H7 (cell line): ENCODE data around the gene ENO2. TPM values are rescaled to one million over a fixed set of nuclear protein-coding genes. Genes with fewer than 3 reads are reported as not detected.

Experiments used
- total RNA-seq: library from RNA; depleted of rRNA; stranded (reverse); fragments of >200 nt; shearing (Covaris generic); gene quantifications from 2 replicates; pipeline ENCODE4 v1.2.3, GENCODE V29; 2014; rRNA removed

ENO2 gene
- total RNA-seq, 1 experiment from 2014 or later = 47.4 TPM

Other genes starting within 250 kb of the ENO2 start
- gene ZNF384, start 225.2 kb upstream of the ENO2 start, total RNA-seq = 34.4 and 40.3 TPM in 2 replicates
- gene PIANP, start 213.8 kb upstream of the ENO2 start, total RNA-seq = 0.42 and 1.4 TPM in 2 replicates
- gene COPS7A, start 190.5 kb upstream of the ENO2 start, total RNA-seq = 72.1 and 77.6 TPM in 2 replicates
- 293 and 322 TPM in 2 replicates for gene MLF2, start 161.4 kb upstream of the ENO2 start, total RNA-seq
- gene PTMS, start 148.2 kb upstream of the ENO2 start, total RNA-seq = 237 and 270 TPM in 2 replicates
- 0.35 and 2.0 TPM in 2 replicates for gene LAG3, start 142.1 kb upstream of the ENO2 start, total RNA-seq
- 0.66 and 0.81 TPM in 2 replicates for gene CD4, start 125.1 kb upstream of the ENO2 start, total RNA-seq
- gene GPR162, start 92.8 kb upstream of the ENO2 start, total RNA-seq = 5.4 and 7.0 TPM in 2 replicates
- gene P3H3, start 86.2 kb upstream of the ENO2 start, total RNA-seq = 38.0 and 46.9 TPM in 2 replicates
- gene GNB3, start 73.7 kb upstream of the ENO2 start, total RNA-seq = 1.5 and 5.5 TPM in 2 replicates
- 85.6 and 115 TPM in 2 replicates for gene CDCA3, start 63.3 kb upstream of the ENO2 start, total RNA-seq
- gene USP5, start 62.4 kb upstream of the ENO2 start, total RNA-seq = 103 and 112 TPM in 2 replicates
- 1,353 and 1,607 TPM in 2 replicates for gene TPI1, start 47.0 kb upstream of the ENO2 start, total RNA-seq
- 28.7 and 29.4 TPM in 2 replicates for gene SPSB2, start 41.3 kb upstream of the ENO2 start, total RNA-seq
- gene LRRC23, start 9.8 kb upstream of the ENO2 start, total RNA-seq = 4.6 and 5.7 TPM in 2 replicates
- 11.4 and 13.4 TPM in 2 replicates for gene ATN1, start 13.4 kb downstream of the ENO2 start, total RNA-seq
- gene RNU7-1, start 29.2 kb downstream of the ENO2 start, total RNA-seq = not detected in 2 replicates
- 136 and 153 TPM in 2 replicates for gene C12orf57, start 29.4 kb downstream of the ENO2 start, total RNA-seq
- gene PTPN6, start 36.8 kb downstream of the ENO2 start, total RNA-seq = 25.0 and 34.3 TPM in 2 replicates
- 482 and 560 TPM in 2 replicates for gene PHB2, start 56.1 kb downstream of the ENO2 start, total RNA-seq
- gene EMG1, start 56.3 kb downstream of the ENO2 start, total RNA-seq = 56.6 and 59.5 TPM in 2 replicates
- gene LPCAT3, start 103.9 kb downstream of the ENO2 start, total RNA-seq = 14.4 and 16.9 TPM in 2 replicates
- gene C1S, start 146.1 kb downstream of the ENO2 start, total RNA-seq = 4.4 and 4.8 TPM in 2 replicates
- gene C1R, start 177.9 kb downstream of the ENO2 start, total RNA-seq = 1.1 and 8.2 TPM in 2 replicates
- gene C1RL, start 194.6 kb downstream of the ENO2 start, total RNA-seq = 16.3 and 18.2 TPM in 2 replicates
- 1.9 and 2.6 TPM in 2 replicates for gene RBP5, start 214.3 kb downstream of the ENO2 start, total RNA-seq
- 11.0 and 20.3 TPM in 2 replicates for gene CLSTN3, start 215.8 kb downstream of the ENO2 start, total RNA-seq